Natural killer cell (primary cell): Measurements from ENCODE around the gene ANKRD44. TPM values are rescaled to one million over a fixed set of nuclear protein-coding genes. Genes with fewer than 3 reads are reported as not detected.
A peak's percentile ranks its signal among the peaks of the same experiment; 100 is the strongest.

Experiments
- ATAC-seq, 3 donors: fragments of 150-1000 bp in 2 of 3; fragments of 200-7000 bp in 1 of 3; cut with Tn5 transposase; 1 replicate in 1 of 3; 2 replicates in 2 of 3; pipeline ENCODE4 v1.10.0; 2021; ENCODE audit warnings: mild to moderate bottlenecking in 2 of 3, moderate library complexity in 2 of 3
- DNase-seq, 2 donors: peaks; one replicate each; pipeline versions ENCODE4 v3.0.0 to v3.0.0-alpha.2; 2013 to 2021; ENCODE audit warnings: mixed read lengths in 1 of 2
- H3K27ac ChIP-seq: one replicate; pipeline ENCODE4 v1.5.1; 2013; ENCODE audit warnings: mild to moderate bottlenecking, low read length
- H3K27me3 ChIP-seq: one replicate; pipeline ENCODE4 v1.6.1; 2013; ENCODE audit warnings: low read length; ENCODE audit not compliant: control insufficient read depth, insufficient read depth
- H3K36me3 ChIP-seq: one replicate; pipeline ENCODE4 v1.6.1; 2013; ENCODE audit warnings: low read length; ENCODE audit not compliant: control insufficient read depth, insufficient read depth
- H3K4me1 ChIP-seq: one replicate; pipeline ENCODE4 v1.6.1; 2013; ENCODE audit warnings: low read length; ENCODE audit not compliant: control insufficient read depth, insufficient read depth
- H3K4me3 ChIP-seq: one replicate; pipeline ENCODE4 v1.5.1; 2013; ENCODE audit warnings: low read length
- H3K9me3 ChIP-seq: one replicate; pipeline ENCODE4 v1.6.1; 2013; ENCODE audit warnings: low read length; ENCODE audit not compliant: control insufficient read depth, insufficient read depth
- H3K27ac Mint-ChIP-seq, 2 donors: one replicate each; pipeline ENCODE4 v1.8.0; 2022; ENCODE audit warnings: mild to moderate bottlenecking in 2 of 2, mixed read lengths in 2 of 2, moderate library complexity in 1 of 2
- H3K27me3 Mint-ChIP-seq, 2 donors: one replicate each; pipeline ENCODE4 v1.8.0; 2022; ENCODE audit warnings: low read depth in 2 of 2, mixed read lengths in 2 of 2
- H3K36me3 Mint-ChIP-seq: one replicate; pipeline ENCODE4 v1.8.0; 2022; ENCODE audit warnings: mixed read lengths
- H3K4me1 Mint-ChIP-seq, 2 donors: one replicate each; pipeline ENCODE4 v1.8.0; 2022; ENCODE audit warnings: mixed read lengths in 2 of 2
- H3K4me3 Mint-ChIP-seq: one replicate; pipeline ENCODE4 v1.8.0; 2022; ENCODE audit warnings: mild to moderate bottlenecking, moderate library complexity, mixed read lengths
- H3K9me3 Mint-ChIP-seq, 2 donors: one replicate each; pipeline ENCODE4 v1.8.0; 2022; ENCODE audit warnings: mixed read lengths in 2 of 2
- CTCF ChIP-seq: fragments of 200-600 bp; IDR thresholded peaks from one replicate; pipeline ENCODE4 v1.8.0; 2022; ENCODE audit warnings: antibody characterized with exemption
- WGBS: methylation state at CpG from one replicate; pipeline ENCODE4 v1.1.7; 2013; ENCODE audit warnings: missing lambda C conversion rate; ENCODE audit not compliant: insufficient coverage; 5-methylcytosine and 5-hydroxymethylcytosine counted together
- intact Hi-C: fragments of 100-400 bp; cut with micrococcal nuclease; formaldehyde crosslinking; loops from one replicate; pipeline ENCODE4 v1.14.2; 2022
- total RNA-seq, 4 donors: library from RNA; stranded (reverse); fragments of 120-200 nt in 1 of 4; gene quantifications; one replicate each; pipeline versions ENCODE4 v1.2.3 to v1.2.4, GENCODE V29; 2013 to 2022

The ANKRD44 gene
- total RNA-seq, 3 donors from 2014 or later (not counting 1 experiment from before 2014, with no cell fraction given): 252 to 376 (median 311) TPM

GRCh38 chr2:197300139-197300538 lies 10.4 kb downstream of the ANKRD44 start:
- no peak for TF ChIP-seq CTCF
- Mint-ChIP-seq H3K36me3 (peaks cover 11% of the 10 kb centered on the region), H3K27ac (peak overlapping the region; percentile 94 to 97)

GRCh38 chr2:197298609-197299008 lies 12.0 kb downstream of the ANKRD44 start:
- intact Hi-C loops: no loop called here
- H3K4me1 Mint-ChIP-seq: peaks cover 95 to 99% of the 10 kb centered on the region in 2 donors
- Histone ChIP-seq H3K4me1 (peaks cover 64% of the 10 kb centered on the region), H3K36me3 (peaks cover 16% of the 10 kb centered on the region), H3K4me3 (no peak overlapping the region), H3K27me3 (no peaks in the 10 kb centered on the region), H3K9me3 (no peaks in the 10 kb centered on the region), H3K27ac (peak overlapping the region; percentile 92)
- peak overlapping the region; percentile 56 for H3K4me3 Mint-ChIP-seq
- H3K36me3 Mint-ChIP-seq: peaks cover 11% of the 10 kb centered on the region
- TF ChIP-seq CTCF: no peak
- DNase-seq (peak in 1 of 2 donors; percentile 55), ATAC-seq (peak; percentile 48 to 64 (median 55))
- no peaks in the 10 kb centered on the region for H3K27me3 Mint-ChIP-seq
- 34% methylated on average over 4 of the region's 4 CpGs for WGBS
- H3K27ac Mint-ChIP-seq: peak overlapping the region; percentile 94 to 97
- H3K9me3 Mint-ChIP-seq: no peaks in the 10 kb centered on the region

More at GRCh38 chr2:197300139-197300538, 10.4 kb downstream of the ANKRD44 start:
- no peaks in the 10 kb centered on the region for H3K27me3 Mint-ChIP-seq
- peak overlapping the region; percentile 36 for H3K4me3 Mint-ChIP-seq
- H3K4me1 ChIP-seq: peaks cover 65% of the 10 kb centered on the region
- ATAC-seq: no peak
- peaks cover 16% of the 10 kb centered on the region for H3K36me3 ChIP-seq
- H3K9me3 ChIP-seq: no peaks in the 10 kb centered on the region
- 36% methylated on average over 2 of the region's 2 CpGs for WGBS
- no peaks in the 10 kb centered on the region for H3K27me3 ChIP-seq
- peak overlapping the region; percentile 98 for H3K27ac ChIP-seq
- intact Hi-C loops: no loop called here
- peaks cover 91 to 95% of the 10 kb centered on the region in 2 donors for H3K4me1 Mint-ChIP-seq
- DNase-seq: peak in 1 of 2 donors; percentile 48
- no peaks in the 10 kb centered on the region for H3K9me3 Mint-ChIP-seq
- no peak overlapping the region for H3K4me3 ChIP-seq

- ATAC-seq (no peak), DNase-seq (peak in 1 of 2 donors; percentile 48)
- peak overlapping the region; percentile 92 for H3K27ac ChIP-seq
- no peak for TF ChIP-seq CTCF
- H3K27ac Mint-ChIP-seq: peak overlapping the region; percentile 94 to 97
- peaks cover 61% of the 10 kb centered on the region for H3K4me1 ChIP-seq
- intact Hi-C loops: no loop called here
- 62% methylated on average over 3 of the region's 4 CpGs for whole genome bisulfite sequencing
- H3K27me3 Mint-ChIP-seq: no peaks in the 10 kb centered on the region
- no peak overlapping the region for H3K4me3 ChIP-seq
- H3K9me3 ChIP-seq: no peaks in the 10 kb centered on the region
- peaks cover 11% of the 10 kb centered on the region for H3K36me3 Mint-ChIP-seq
- peaks cover 14% of the 10 kb centered on the region for H3K36me3 ChIP-seq
- no peaks in the 10 kb centered on the region for H3K9me3 Mint-ChIP-seq
- peaks cover 95 to 99% of the 10 kb centered on the region in 2 donors for H3K4me1 Mint-ChIP-seq
- peak overlapping the region; percentile 56 for H3K4me3 Mint-ChIP-seq
- no peaks in the 10 kb centered on the region for H3K27me3 ChIP-seq
Observed at GRCh38 chr2:197297772-197298318, 12.7 kb downstream of the ANKRD44 start.

GRCh38 chr2:197297266-197297665 lies 13.3 kb downstream of the ANKRD44 start:
- peak overlapping the region; percentile 94 to 97 for H3K27ac Mint-ChIP-seq
- no peaks in the 10 kb centered on the region for H3K9me3 Mint-ChIP-seq
- WGBS: 50% methylated on average over 2 of the region's 2 CpGs

More at GRCh38 chr2:197297266-197297665, 13.3 kb downstream of the ANKRD44 start:
- Histone ChIP-seq H3K36me3 (peaks cover 10% of the 10 kb centered on the region), H3K4me1 (peaks cover 60% of the 10 kb centered on the region), H3K9me3 (no peaks in the 10 kb centered on the region), H3K27ac (peak overlapping the region; percentile 92), H3K27me3 (no peaks in the 10 kb centered on the region), H3K4me3 (no peak overlapping the region)
- DNase-seq (no peak), ATAC-seq (no peak)
- peaks cover 11% of the 10 kb centered on the region for H3K36me3 Mint-ChIP-seq
- no peak for TF ChIP-seq CTCF
- intact Hi-C loops: no loop called here
- H3K4me1 Mint-ChIP-seq: peaks cover 95 to 99% of the 10 kb centered on the region in 2 donors
- no peaks in the 10 kb centered on the region for H3K27me3 Mint-ChIP-seq
- H3K4me3 Mint-ChIP-seq: peak overlapping the region; percentile 74
